GM18907 (cell line): ENCODE measurements around the gene ADGRB2.

Experiments
- ATAC-seq: cut with Tn5 transposase; IDR thresholded peaks from one replicate; pipeline ENCODE4 v1.9.1; 2021; ENCODE audit warnings: mild to moderate bottlenecking, moderate library complexity; ENCODE audit not compliant: unreplicated experiment

Gene ADGRB2

GRCh38 chr1:31795096-31795675 lies 31.0 kb upstream of the ADGRB2 start:
- no peak for ATAC-seq

GRCh38 chr1:31793586-31794285 lies 29.6 kb upstream of the ADGRB2 start:
- no peak for ATAC-seq

GRCh38 chr1:31793086-31793485 lies 28.9 kb upstream of the ADGRB2 start:
- no peak for ATAC-seq

GRCh38 chr1:31792541-31792940 lies 28.4 kb upstream of the ADGRB2 start:
- ATAC-seq, result no peak

- ATAC-seq, result no peak
Observed at GRCh38 chr1:31792116-31792515, 28.0 kb upstream of the ADGRB2 start.

GRCh38 chr1:31791131-31791858 lies 27.2 kb upstream of the ADGRB2 start:
- no peak for ATAC-seq

- ATAC-seq, result no peak
Observed at GRCh38 chr1:31790641-31791091, 26.5 kb upstream of the ADGRB2 start.

- ATAC-seq, result no peak
Observed at GRCh38 chr1:31790140-31790539, 26.0 kb upstream of the ADGRB2 start.

GRCh38 chr1:31789259-31790065 lies 25.3 kb upstream of the ADGRB2 start:
- peak; percentile 50 for ATAC-seq

GRCh38 chr1:31788825-31789256 lies 24.7 kb upstream of the ADGRB2 start:
- peak; percentile 20 for ATAC-seq

- peak; percentile 63 for ATAC-seq
Observed at GRCh38 chr1:31788138-31788824, 24.1 kb upstream of the ADGRB2 start.

GRCh38 chr1:31787786-31788137 lies 23.6 kb upstream of the ADGRB2 start:
- ATAC-seq, result no peak

- ATAC-seq, result no peak
Observed at GRCh38 chr1:31787261-31787660, 23.1 kb upstream of the ADGRB2 start.

- ATAC-seq, result no peak
Observed at GRCh38 chr1:31786366-31787060, 22.4 kb upstream of the ADGRB2 start.

- no peak for ATAC-seq
Observed at GRCh38 chr1:31785947-31786290, 21.8 kb upstream of the ADGRB2 start.

GRCh38 chr1:31785020-31785946 lies 21.1 kb upstream of the ADGRB2 start:
- ATAC-seq, result no peak

- no peak for ATAC-seq
Observed at GRCh38 chr1:31784356-31785019, 20.3 kb upstream of the ADGRB2 start.

GRCh38 chr1:31783846-31784245 lies 19.7 kb upstream of the ADGRB2 start:
- no peak for ATAC-seq
